Measurements from ENCODE around the gene PLXNA2.

DNA sequence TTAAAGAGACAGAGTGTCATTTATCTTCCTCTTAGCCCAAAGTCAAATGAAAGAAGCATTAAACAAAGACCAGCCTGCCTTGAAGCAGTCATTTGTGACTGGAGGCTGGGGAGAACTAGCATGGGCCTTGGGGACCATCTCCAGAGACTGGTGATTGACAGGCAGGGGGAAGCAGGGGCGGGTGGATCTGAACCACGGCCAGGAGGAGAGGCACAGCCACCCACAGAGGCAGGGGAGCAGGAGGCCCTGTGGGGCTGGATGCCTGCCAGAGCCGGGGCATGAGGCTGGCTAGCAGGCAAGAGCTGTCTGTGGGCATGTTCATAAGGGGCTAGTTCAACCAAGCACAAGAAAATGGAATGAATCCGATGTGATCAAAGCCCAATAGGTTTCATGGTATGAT lies 73.9 kb downstream of the PLXNA2 start:
- TF ChIP-seq, protein P1, sequence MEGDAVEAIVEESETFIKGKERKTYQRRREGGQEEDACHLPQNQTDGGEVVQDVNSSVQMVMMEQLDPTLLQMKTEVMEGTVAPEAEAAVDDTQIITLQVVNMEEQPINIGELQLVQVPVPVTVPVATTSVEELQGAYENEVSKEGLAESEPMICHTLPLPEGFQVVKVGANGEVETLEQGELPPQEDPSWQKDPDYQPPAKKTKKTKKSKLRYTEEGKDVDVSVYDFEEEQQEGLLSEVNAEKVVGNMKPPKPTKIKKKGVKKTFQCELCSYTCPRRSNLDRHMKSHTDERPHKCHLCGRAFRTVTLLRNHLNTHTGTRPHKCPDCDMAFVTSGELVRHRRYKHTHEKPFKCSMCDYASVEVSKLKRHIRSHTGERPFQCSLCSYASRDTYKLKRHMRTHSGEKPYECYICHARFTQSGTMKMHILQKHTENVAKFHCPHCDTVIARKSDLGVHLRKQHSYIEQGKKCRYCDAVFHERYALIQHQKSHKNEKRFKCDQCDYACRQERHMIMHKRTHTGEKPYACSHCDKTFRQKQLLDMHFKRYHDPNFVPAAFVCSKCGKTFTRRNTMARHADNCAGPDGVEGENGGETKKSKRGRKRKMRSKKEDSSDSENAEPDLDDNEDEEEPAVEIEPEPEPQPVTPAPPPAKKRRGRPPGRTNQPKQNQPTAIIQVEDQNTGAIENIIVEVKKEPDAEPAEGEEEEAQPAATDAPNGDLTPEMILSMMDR (IDR thresholded peaks at IDR 0.05; ENCODE audit: borderline replicate concordance, extremely low read depth, low read length, poor library complexity, severe bottlenecking): no peak
- TF ChIP-seq EZH2 (IDR thresholded peaks at IDR 0.05; ENCODE audit: borderline replicate concordance, low read depth, low read length, severe bottlenecking): no peak
